H1 (cell line): ENCODE results near the gene THAP4. TPM values are rescaled to one million over a fixed set of nuclear protein-coding genes. Genes with fewer than 3 reads are reported as not detected.

ENCODE experiments used
- CTCF ChIA-PET: fragments of 300-600 bp; sonication (Branson Sonifier 250); formaldehyde crosslinking; loops from one replicate; lab custom pipeline; 2021; ENCODE audit not compliant: partially characterized antibody; lab: Charles Lee
- POLR2A ChIA-PET: fragments of 300-600 bp; sonication (Branson Sonifier 250); formaldehyde crosslinking; loops from one replicate; lab custom pipeline; 2021; ENCODE audit warnings: inconsistent platforms; ENCODE audit not compliant: partially characterized antibody; lab: Charles Lee
- DNase-seq, 2 experiments: peaks; one replicate each; pipeline versions ENCODE4 v3.0.0 to v3.0.0-alpha.2; 2010 to 2022; ENCODE audit warnings: low spot score in 2 of 2, low read depth in 1 of 2, mixed read lengths in 1 of 2
- FAIRE-seq: peaks from 2 replicates; lab custom pipeline; 2011; peaks lifted over from hg19 to GRCh38; lab: Jason Lieb, UNC
- H2AFZ ChIP-seq: 2 replicates; pipeline ENCODE4 v1.8.1; 2012; ENCODE audit warnings: low read length, inconsistent platforms
- H2AK5ac ChIP-seq: 2 replicates; pipeline ENCODE4 v1.6.1; 2013; ENCODE audit warnings: low read depth, low read length
- H2BK120ac ChIP-seq: replicated peaks from 2 replicates; pipeline ENCODE3; 2013; ENCODE audit warnings: low read depth, low read length, inconsistent platforms
- H2BK12ac ChIP-seq: 2 replicates; pipeline ENCODE4 v1.6.1; 2013; ENCODE audit warnings: low read depth, low read length
- H2BK15ac ChIP-seq: 2 replicates; pipeline ENCODE4 v1.6.1; 2013; ENCODE audit warnings: low read length
- H2BK20ac ChIP-seq: 2 replicates; pipeline ENCODE4 v1.6.1; 2013; ENCODE audit warnings: low read length
- H2BK5ac ChIP-seq: 2 replicates; pipeline ENCODE4 v1.6.1; 2013; ENCODE audit warnings: low read depth, low read length
- H3K14ac ChIP-seq: 2 replicates; pipeline ENCODE4 v1.6.1; 2013; ENCODE audit warnings: inconsistent platforms; ENCODE audit not compliant: insufficient read length
- H3K18ac ChIP-seq: 2 replicates; pipeline ENCODE4 v1.6.1; 2013; ENCODE audit warnings: low read length; ENCODE audit errors: extremely low read depth
- H3K23ac ChIP-seq: 2 replicates; pipeline ENCODE4 v1.6.1; 2013; ENCODE audit warnings: inconsistent platforms; ENCODE audit not compliant: insufficient read length
- H3K23me2 ChIP-seq: 2 replicates; pipeline ENCODE4 v1.6.1; 2013; ENCODE audit warnings: low read depth, low read length
- H3K27ac ChIP-seq: 2 replicates; pipeline ENCODE4 v1.6.1; 2011; ENCODE audit warnings: low read depth, low read length, inconsistent platforms
- H3K27me3 ChIP-seq, 4 experiments: replicated peaks in 1 of 4; 1 replicate in 1 of 4; 2 replicates in 3 of 4; pipeline versions ENCODE4 v1.6.1 to v1.8.1; 2011 to 2013; ENCODE audit warnings: low read length in 3 of 4, mild to moderate bottlenecking in 3 of 4, inconsistent platforms in 2 of 4, mixed read lengths in 2 of 4, moderate library complexity in 1 of 4; ENCODE audit not compliant: control insufficient read depth in 3 of 4, insufficient read depth in 3 of 4; ENCODE audit errors: extremely low read depth in 1 of 4
- H3K36me3 ChIP-seq, 4 experiments: 2 replicates each; pipeline versions ENCODE4 v1.6.1 to v1.8.1; 2011 to 2013; ENCODE audit warnings: mild to moderate bottlenecking in 4 of 4, low read length in 3 of 4, moderate library complexity in 2 of 4, control low read depth in 1 of 4, inconsistent platforms in 1 of 4; ENCODE audit not compliant: insufficient read depth in 4 of 4, control insufficient read depth in 2 of 4
- H3K4ac ChIP-seq: replicated peaks from 2 replicates; pipeline ENCODE3; 2013; ENCODE audit warnings: low read length, low read depth, mixed read lengths, inconsistent platforms; ENCODE audit not compliant: insufficient read length
- H3K4me1 ChIP-seq, 4 experiments: replicated peaks in 1 of 4; 1 replicate in 1 of 4; 2 replicates in 3 of 4; pipeline versions ENCODE4 v1.6.1 to v1.8.1; 2011 to 2013; ENCODE audit warnings: low read length in 3 of 4, inconsistent platforms in 2 of 4, mixed read lengths in 1 of 4; ENCODE audit not compliant: insufficient read depth in 4 of 4, control insufficient read depth in 3 of 4
- H3K4me2 ChIP-seq, 2 experiments: 2 replicates each; pipeline versions ENCODE4 v1.6.1 to v1.8.1; 2011 to 2013; ENCODE audit warnings: low read depth in 2 of 2, low read length in 2 of 2, control low read depth in 1 of 2, inconsistent platforms in 1 of 2, mild to moderate bottlenecking in 1 of 2; ENCODE audit not compliant: insufficient read depth in 1 of 2
- H3K4me3 ChIP-seq, 4 experiments: fragments of 200-600, 300-600 bp in 1 of 4; sonication (generic), shearing (Covaris generic), sonication (Bioruptor Twin) in 1 of 4; 2 replicates each; pipeline versions ENCODE4 v1.5.1 to v1.8.1; 2011 to 2016; ENCODE audit warnings: low read length in 4 of 4, low read depth in 3 of 4, control low read depth in 2 of 4, inconsistent platforms in 2 of 4, mild to moderate bottlenecking in 2 of 4, mixed read lengths in 1 of 4, moderate library complexity in 1 of 4; ENCODE audit not compliant: insufficient read depth in 2 of 4; ENCODE audit errors: extremely low read depth in 1 of 4
- H3K56ac ChIP-seq: replicated peaks from 2 replicates; pipeline ENCODE3; 2013; ENCODE audit warnings: low read depth, mild to moderate bottlenecking, mixed read lengths, low read length, inconsistent platforms; ENCODE audit not compliant: insufficient read length
- H3K79me1 ChIP-seq: 2 replicates; pipeline ENCODE4 v1.6.1; 2013; ENCODE audit warnings: low read depth, low read length, control low read depth
- H3K79me2 ChIP-seq, 2 experiments: 2 replicates each; pipeline versions ENCODE4 v1.6.1 to v1.8.1; 2012 to 2013; ENCODE audit warnings: low read length in 2 of 2, mild to moderate bottlenecking in 2 of 2, inconsistent platforms in 1 of 2; ENCODE audit not compliant: insufficient read depth in 2 of 2, control insufficient read depth in 1 of 2
- H3K9ac ChIP-seq, 4 experiments: replicated peaks in 1 of 4; 1 replicate in 1 of 4; 2 replicates in 3 of 4; pipeline versions ENCODE4 v1.6.1 to v1.8.1; 2011 to 2013; ENCODE audit warnings: low read depth in 3 of 4, low read length in 3 of 4, control low read depth in 2 of 4, mild to moderate bottlenecking in 2 of 4, moderate library complexity in 2 of 4, inconsistent platforms in 1 of 4; ENCODE audit errors: extremely low read depth in 1 of 4
- H3K9me3 ChIP-seq, 2 experiments: 2 replicates each; pipeline versions ENCODE4 v1.6.1 to v1.8.1; 2012 to 2013; ENCODE audit warnings: mild to moderate bottlenecking in 2 of 2, moderate library complexity in 2 of 2, control low read depth in 1 of 2, inconsistent platforms in 1 of 2, low read depth in 1 of 2, low read length in 1 of 2, mixed read lengths in 1 of 2; ENCODE audit not compliant: insufficient read depth in 2 of 2
- H4K20me1 ChIP-seq, 2 experiments: replicated peaks in 1 of 2; 2 replicates each; pipeline versions ENCODE3 to v1.8.1; 2011 to 2013; ENCODE audit warnings: inconsistent platforms in 2 of 2, low read length in 2 of 2, mild to moderate bottlenecking in 1 of 2; ENCODE audit not compliant: insufficient read depth in 2 of 2, control insufficient read depth in 1 of 2
- H4K5ac ChIP-seq: 2 replicates; pipeline ENCODE4 v1.6.1; 2013; ENCODE audit warnings: low read length, low read depth, mixed read lengths, inconsistent platforms; ENCODE audit not compliant: insufficient read length
- H4K8ac ChIP-seq: 2 replicates; pipeline ENCODE4 v1.8.0; 2013; ENCODE audit warnings: mild to moderate bottlenecking, moderate library complexity, low read length, inconsistent platforms; ENCODE audit not compliant: insufficient read depth; ENCODE audit errors: extremely low read depth
- H4K91ac ChIP-seq: replicated peaks from 2 replicates; pipeline ENCODE3; 2013; ENCODE audit warnings: low read length, mixed read lengths, inconsistent platforms; ENCODE audit not compliant: insufficient read length
- CREB1 ChIP-seq: IDR thresholded peaks from 2 replicates; pipeline ENCODE4 v1.6.1; 2012; ENCODE audit warnings: inconsistent platforms
- CTCF ChIP-seq, 3 experiments: IDR thresholded peaks; 1 replicate in 2 of 3; 2 replicates in 1 of 3; pipeline versions ENCODE4 v1.5.1 to v1.6.1; 2011; ENCODE audit warnings: low read length in 3 of 3, mild to moderate bottlenecking in 3 of 3, inconsistent platforms in 2 of 3, low read depth in 1 of 3, moderate library complexity in 1 of 3; ENCODE audit not compliant: insufficient read depth in 1 of 3; ENCODE audit errors: control extremely low read depth in 1 of 3
- JUND ChIP-seq: IDR thresholded peaks from 2 replicates; pipeline ENCODE4 v1.6.1; 2011; ENCODE audit warnings: mild to moderate bottlenecking, improper control_type of control experiment, low read length
- PHF8 ChIP-seq: fragments of 200-600 bp; sonication (generic); conservative IDR thresholded peaks from 2 replicates; pipeline ENCODE4 v1.7.1; 2012; ENCODE audit warnings: low read depth, mild to moderate bottlenecking, inconsistent platforms, low read length, moderate library complexity
- WGBS, 2 experiments: shearing (Covaris generic) in 1 of 2; methylation state at CpG; one replicate each; pipeline versions ENCODE4 v1.1.6 to v1.1.7; 2013 to 2015; ENCODE audit warnings: low lambda C conversion rate in 2 of 2, mixed read lengths in 2 of 2, inconsistent platforms in 1 of 2, low coverage in 1 of 2, missing lambda C conversion rate in 1 of 2; ENCODE audit not compliant: insufficient replicate concordance in 2 of 2, insufficient coverage in 1 of 2, insufficient read length in 1 of 2; ENCODE audit errors: extremely low coverage in 1 of 2, missing lambda C conversion rate in 1 of 2; 5-methylcytosine and 5-hydroxymethylcytosine counted together
- polyA plus RNA-seq, 7 experiments: library from polyadenylated mRNA; depleted of rRNA in 3 of 7; stranded (reverse) in 5 of 7; unstranded in 2 of 7; fragments of >200 nt in 5 of 7; fragments of 200-250 nt in 2 of 7; gene quantifications; 1 replicate in 5 of 7; 2 replicates in 1 of 7; 4 replicates in 1 of 7; pipeline versions ENCODE4 v1.2.1 to v1.2.3, GENCODE V29; 2011 to 2013; ENCODE audit warnings: missing spikeins in 2 of 7, mixed read lengths in 2 of 7
- total RNA-seq: library from RNA; stranded (reverse); fragmentation: NEBNext Ultra II Directional; extraction: Animal tissue kit (Norgen Biotek cat#: 25700); gene quantifications from 2 replicates; pipeline ENCODE4 v1.2.1, GENCODE V29; 2021

THAP4 gene
- total and polyA plus RNA-seq, 2 of the 8 experiments (the other 6 are each of a cell fraction or from before 2014, with no cell fraction given) = 78.9 to 83.6 TPM

GRCh38 chr2:241538838-241539615 lies 97.9 kb downstream of the THAP4 start:
- H4K8ac ChIP-seq = peak overlapping the region; percentile 69
- POLR2A ChIA-PET = no interaction called here
- no peak overlapping the region; the same call in 1 of the 2 replicates for H2BK5ac ChIP-seq
- no peak overlapping the region for H3K4me2 ChIP-seq
- CTCF ChIA-PET = interaction anchor here (1.2 kb wide), 1 partner anchor 195 kb away, joined by 3 read pairs; the partner anchor contains the start of gene D2HGDH
- WGBS, 2 experiments = 88% methylated on average over 15 of the region's 15 CpGs; no CpG with 5 or more reads in 1 of the 2 experiments
- H3K79me1 ChIP-seq = no peaks in the 10 kb centered on the region
- H4K20me1 ChIP-seq = no peaks in the 10 kb centered on the region
- no peaks in the 10 kb centered on the region for H3K36me3 ChIP-seq
- no peak overlapping the region for H2BK12ac ChIP-seq
- peaks cover 11% of the 10 kb centered on the region; the same call in 1 of the 2 replicates for H3K23me2 ChIP-seq
- no peak overlapping the region for H3K9ac ChIP-seq
- H2AK5ac ChIP-seq = 0 out of 2 replicates have a peak overlapping the region, but pooled peaks have one; percentile 53
- no peak overlapping the region for H4K91ac ChIP-seq
- no peaks in the 10 kb centered on the region for H3K79me2 ChIP-seq
- no peaks in the 10 kb centered on the region for H3K9me3 ChIP-seq
- H2BK15ac ChIP-seq = no peak overlapping the region
- DNase-seq (no peak), FAIRE-seq (no peak)
- 0 out of 2 replicates have a peak overlapping the region, but pooled peaks have one; percentile 32 for H2BK20ac ChIP-seq
- no peak overlapping the region for H3K18ac ChIP-seq
- no peak overlapping the region; the same call in 1 of the 2 replicates for H3K27ac ChIP-seq
- H3K56ac ChIP-seq = no peak overlapping the region
- no peak overlapping the region for H3K4ac ChIP-seq
- no peak overlapping the region for H2AFZ ChIP-seq
- H3K14ac ChIP-seq = no peak overlapping the region
- no peak overlapping the region for H4K5ac ChIP-seq
- H3K4me3 ChIP-seq = no peak overlapping the region
- H3K23ac ChIP-seq = no peak overlapping the region
- H3K4me1 ChIP-seq = peaks cover 3 to 10% (median 4%) of the 10 kb centered on the region in 4 experiments
- H2BK120ac ChIP-seq = no peak overlapping the region
- peaks cover 18 to 35% (median 30%) of the 10 kb centered on the region in 4 experiments for H3K27me3 ChIP-seq
- no peak for TF ChIP-seq CREB1
- TF ChIP-seq JUND = no peak
- TF ChIP-seq PHF8 = no peak
- TF ChIP-seq CTCF (IDR thresholded peaks at IDR 0.05; ENCODE audit: control extremely low read depth in 1 of 3, insufficient read depth in 1 of 3, low read depth in 1 of 3, low read length in 3 of 3) = no peak
